NK-92 treated with Interleukin-12 subunit alpha and Interleukin-12 subunit beta, amount 100 ng/mL, for 24 hours (cell line): ENCODE results near the gene CEL.
"Not testable (repeated sequence)": the region's sequence is repeated elsewhere in the genome, so short reads cannot be mapped to it uniquely, and the experiment has no call there.

ENCODE experiments used
- DNase-seq: peaks from one replicate; lab custom pipeline; 2025; lab: John Stamatoyannopoulos, UW

The CEL gene

DNA sequence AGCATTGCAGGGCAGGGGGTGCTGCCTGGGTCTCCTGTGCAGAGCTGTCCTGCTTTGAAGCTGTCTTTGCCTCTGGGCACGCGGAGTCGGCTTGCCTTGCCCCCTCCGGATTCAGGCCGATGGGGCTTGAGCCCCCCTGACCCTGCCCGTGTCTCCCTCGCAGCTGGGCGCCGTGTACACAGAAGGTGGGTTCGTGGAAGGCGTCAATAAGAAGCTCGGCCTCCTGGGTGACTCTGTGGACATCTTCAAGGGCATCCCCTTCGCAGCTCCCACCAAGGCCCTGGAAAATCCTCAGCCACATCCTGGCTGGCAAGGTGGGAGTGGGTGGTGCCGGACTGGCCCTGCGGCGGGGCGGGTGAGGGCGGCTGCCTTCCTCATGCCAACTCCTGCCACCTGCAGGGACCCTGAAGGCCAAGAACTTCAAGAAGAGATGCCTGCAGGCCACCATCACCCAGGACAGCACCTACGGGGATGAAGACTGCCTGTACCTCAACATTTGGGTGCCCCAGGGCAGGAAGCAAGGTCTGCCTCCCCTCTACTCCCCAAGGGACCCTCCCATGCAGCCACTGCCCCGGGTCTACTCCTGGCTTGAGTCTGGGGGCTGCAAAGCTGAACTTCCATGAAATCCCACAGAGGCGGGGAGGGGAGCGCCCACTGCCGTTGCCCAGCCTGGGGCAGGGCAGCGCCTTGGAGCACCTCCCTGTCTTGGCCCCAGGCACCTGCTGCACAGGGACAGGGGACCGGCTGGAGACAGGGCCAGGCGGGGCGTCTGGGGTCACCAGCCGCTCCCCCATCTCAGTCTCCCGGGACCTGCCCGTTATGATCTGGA is 2.7 kb downstream of the CEL start:
- DNase-seq: no peak

DNA sequence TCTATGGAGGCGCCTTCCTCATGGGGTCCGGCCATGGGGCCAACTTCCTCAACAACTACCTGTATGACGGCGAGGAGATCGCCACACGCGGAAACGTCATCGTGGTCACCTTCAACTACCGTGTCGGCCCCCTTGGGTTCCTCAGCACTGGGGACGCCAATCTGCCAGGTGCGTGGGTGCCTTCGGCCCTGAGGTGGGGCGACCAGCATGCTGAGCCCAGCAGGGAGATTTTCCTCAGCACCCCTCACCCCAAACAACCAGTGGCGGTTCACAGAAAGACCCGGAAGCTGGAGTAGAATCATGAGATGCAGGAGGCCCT is 3.2 kb downstream of the CEL start:
- DNase-seq: no peak

DNA sequence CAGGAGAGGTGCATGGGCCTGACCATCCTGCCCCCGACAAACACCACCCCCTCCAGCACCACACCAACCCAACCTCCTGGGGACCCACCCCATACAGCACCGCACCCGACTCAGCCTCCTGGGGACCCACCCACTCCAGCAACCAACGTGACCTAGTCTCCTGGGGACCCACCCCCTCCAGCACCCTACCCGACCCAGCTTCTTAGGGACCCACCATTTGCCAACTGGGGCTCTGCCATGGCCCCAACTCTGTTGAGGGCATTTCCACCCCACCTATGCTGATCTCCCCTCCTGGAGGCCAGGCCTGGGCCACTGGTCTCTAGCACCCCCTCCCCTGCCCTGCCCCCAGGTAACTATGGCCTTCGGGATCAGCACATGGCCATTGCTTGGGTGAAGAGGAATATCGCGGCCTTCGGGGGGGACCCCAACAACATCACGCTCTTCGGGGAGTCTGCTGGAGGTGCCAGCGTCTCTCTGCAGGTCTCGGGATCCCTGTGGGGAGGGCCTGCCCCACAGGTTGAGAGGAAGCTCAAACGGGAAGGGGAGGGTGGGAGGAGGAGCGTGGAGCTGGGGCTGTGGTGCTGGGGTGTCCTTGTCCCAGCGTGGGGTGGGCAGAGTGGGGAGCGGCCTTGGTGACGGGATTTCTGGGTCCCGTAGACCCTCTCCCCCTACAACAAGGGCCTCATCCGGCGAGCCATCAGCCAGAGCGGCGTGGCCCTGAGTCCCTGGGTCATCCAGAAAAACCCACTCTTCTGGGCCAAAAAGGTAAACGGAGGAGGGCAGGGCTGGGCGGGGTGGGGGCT is 4.6 kb downstream of the CEL start:
- no peak for DNase-seq

DNA sequence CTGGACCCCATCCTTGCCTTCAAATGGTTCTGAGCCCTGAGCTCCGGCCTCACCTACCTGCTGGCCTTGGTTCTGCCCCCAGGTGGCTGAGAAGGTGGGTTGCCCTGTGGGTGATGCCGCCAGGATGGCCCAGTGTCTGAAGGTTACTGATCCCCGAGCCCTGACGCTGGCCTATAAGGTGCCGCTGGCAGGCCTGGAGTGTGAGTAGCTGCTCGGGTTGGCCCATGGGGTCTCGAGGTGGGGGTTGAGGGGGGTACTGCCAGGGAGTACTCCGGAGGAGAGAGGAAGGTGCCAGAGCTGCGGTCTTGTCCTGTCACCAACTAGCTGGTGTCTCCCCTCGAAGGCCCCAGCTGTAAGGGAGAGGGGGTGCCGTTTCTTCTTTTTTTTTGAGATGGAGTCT is 5.2 kb downstream of the CEL start:
- DNase-seq: no peak

DNA sequence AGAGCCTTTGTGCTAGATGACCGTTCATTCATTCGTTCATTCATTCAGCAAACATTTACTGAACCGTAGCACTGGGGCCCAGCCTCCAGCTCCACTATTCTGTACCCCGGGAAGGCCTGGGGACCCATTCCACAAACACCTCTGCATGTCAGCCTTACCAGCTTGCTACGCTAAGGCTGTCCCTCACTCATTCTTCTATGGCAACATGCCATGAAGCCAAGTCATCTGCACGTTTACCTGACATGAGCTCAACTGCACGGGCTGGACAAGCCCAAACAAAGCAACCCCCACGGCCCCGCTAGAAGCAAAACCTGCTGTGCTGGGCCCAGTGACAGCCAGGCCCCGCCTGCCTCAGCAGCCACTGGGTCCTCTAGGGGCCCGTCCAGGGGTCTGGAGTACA is 6.0 kb downstream of the CEL start:
- no peak for DNase-seq

DNA sequence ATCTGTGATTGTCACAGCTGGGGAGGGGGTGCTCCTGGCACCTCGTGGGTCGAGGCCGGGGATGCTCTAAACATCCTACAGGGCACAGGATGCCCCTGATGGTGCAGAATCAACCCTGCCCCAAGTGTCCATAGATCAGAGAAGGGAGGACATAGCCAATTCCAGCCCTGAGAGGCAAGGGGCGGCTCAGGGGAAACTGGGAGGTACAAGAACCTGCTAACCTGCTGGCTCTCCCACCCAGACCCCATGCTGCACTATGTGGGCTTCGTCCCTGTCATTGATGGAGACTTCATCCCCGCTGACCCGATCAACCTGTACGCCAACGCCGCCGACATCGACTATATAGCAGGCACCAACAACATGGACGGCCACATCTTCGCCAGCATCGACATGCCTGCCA is 6.7 kb downstream of the CEL start:
- DNase-seq: not testable (repeated sequence)

DNA sequence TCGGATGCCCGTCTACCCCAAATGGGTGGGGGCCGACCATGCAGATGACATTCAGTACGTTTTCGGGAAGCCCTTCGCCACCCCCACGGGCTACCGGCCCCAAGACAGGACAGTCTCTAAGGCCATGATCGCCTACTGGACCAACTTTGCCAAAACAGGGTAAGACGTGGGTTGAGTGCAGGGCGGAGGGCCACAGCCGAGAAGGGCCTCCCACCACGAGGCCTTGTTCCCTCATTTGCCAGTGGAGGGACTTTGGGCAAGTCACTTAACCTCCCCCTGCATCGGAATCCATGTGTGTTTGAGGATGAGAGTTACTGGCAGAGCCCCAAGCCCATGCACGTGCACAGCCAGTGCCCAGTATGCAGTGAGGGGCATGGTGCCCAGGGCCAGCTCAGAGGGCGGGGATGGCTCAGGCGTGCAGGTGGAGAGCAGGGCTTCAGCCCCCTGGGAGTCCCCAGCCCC is 8.8 kb downstream of the CEL start:
- not testable (repeated sequence) for DNase-seq

DNA sequence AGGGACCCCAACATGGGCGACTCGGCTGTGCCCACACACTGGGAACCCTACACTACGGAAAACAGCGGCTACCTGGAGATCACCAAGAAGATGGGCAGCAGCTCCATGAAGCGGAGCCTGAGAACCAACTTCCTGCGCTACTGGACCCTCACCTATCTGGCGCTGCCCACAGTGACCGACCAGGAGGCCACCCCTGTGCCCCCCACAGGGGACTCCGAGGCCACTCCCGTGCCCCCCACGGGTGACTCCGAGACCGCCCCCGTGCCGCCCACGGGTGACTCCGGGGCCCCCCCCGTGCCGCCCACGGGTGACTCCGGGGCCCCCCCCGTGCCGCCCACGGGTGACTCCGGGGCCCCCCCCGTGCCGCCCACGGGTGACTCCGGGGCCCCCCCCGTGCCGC is 9.2 kb downstream of the CEL start:
- not testable (repeated sequence) for DNase-seq

DNA sequence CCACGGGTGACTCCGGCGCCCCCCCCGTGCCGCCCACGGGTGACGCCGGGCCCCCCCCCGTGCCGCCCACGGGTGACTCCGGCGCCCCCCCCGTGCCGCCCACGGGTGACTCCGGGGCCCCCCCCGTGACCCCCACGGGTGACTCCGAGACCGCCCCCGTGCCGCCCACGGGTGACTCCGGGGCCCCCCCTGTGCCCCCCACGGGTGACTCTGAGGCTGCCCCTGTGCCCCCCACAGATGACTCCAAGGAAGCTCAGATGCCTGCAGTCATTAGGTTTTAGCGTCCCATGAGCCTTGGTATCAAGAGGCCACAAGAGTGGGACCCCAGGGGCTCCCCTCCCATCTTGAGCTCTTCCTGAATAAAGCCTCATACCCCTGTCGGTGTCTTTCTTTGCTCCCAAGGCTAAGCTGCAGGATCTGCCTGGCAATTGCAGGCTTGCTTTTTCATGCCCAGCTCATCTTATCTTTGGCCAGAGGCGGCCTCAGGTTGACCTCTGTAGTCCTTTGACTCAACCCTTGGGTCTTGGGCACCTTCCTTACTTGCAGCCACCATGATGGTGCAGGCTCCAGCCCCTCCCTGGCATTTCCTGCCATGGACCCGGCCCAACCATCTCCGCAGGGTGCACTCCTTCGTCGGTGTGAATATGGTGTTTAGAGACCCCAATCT is 9.8 kb downstream of the CEL start:
- no peak for DNase-seq

DNA sequence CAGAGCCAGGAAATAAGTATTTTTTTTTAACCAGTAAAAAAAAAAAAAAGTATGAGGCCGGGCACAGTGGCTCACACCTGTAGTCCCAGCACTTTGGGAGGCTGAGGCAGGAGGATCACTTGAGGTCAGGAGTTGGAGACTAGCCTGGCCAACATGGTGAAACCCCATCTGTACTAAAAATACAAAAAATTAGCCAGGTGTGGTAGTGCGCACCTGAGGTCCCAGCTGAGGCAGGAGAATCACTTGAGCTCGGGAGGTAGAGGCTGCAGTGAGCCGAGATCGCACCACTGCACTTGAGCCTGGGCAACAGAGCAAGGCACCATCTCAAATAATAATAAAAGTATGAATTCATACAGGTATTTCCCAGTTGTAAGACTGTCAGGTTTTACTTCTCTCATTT is 10.4 kb downstream of the CEL start:
- DNase-seq: not testable (repeated sequence)

DNA sequence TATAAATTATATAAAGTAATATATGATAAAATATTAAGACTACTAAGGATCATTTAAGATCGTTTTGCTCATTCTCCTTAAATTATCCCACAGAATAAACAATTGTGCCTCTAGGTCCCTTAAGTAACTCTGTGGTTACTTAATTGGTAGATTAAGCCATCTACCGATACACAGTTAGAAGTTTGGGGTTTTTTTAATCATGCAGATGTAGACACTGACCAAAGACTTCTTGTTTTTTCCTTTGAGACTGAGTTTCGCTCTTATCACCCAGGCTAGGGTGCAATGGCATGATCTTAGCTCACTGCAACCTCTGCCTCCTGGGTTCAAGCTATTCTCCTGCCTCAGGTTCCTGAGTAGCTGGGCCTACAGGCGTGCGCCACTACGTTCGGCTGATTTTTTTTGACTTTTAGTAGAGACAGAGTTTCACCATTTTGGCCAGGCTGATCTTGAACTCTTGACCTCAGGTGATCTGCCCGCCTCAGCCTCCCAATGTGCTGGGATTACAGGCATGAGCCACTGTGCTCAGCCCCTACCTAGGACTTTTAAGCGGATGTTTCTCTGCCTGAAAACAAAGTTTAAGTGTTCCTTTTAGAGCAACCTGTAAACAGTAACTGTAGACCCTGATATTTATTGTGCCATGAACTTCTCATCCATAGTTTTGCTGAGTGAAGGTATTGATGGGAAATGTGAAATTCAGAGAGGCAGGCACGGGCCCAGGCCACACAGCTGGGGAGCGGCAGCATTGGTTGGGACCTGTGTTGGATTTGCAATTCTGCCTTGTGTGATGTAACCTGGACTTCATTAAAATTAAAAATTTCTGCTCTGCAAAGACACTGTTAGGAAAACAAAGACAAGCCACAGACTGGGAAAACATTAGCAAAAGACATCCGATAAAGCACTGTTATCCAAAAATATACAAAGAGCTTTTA is 11.6 kb downstream of the CEL start:
- no peak for DNase-seq

DNA sequence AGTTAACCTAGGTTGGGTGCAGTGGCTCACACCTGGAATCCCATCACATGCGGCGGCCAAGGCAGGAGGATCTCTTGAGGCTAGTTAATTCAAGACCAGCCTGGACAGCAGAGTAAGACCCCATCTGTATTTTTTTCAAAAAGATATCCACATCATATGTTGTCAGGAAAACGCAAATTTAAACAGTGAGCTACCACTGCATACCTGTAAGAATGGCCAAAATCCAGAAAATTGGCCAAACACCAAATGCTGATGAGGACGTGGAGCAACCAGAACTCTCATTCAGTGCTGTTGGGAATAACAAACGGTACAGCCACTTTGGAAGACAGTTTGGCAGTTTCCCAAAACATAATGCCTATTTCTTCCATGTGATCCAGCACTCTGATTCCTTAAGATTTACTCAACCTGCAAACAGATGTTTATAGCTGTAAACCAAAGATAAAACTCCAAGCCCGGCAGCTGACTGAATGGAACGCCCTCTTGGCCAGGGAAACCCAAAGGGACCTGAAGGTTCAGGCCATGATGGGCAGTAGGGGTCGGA is 12.4 kb downstream of the CEL start:
- no peak for DNase-seq

DNA sequence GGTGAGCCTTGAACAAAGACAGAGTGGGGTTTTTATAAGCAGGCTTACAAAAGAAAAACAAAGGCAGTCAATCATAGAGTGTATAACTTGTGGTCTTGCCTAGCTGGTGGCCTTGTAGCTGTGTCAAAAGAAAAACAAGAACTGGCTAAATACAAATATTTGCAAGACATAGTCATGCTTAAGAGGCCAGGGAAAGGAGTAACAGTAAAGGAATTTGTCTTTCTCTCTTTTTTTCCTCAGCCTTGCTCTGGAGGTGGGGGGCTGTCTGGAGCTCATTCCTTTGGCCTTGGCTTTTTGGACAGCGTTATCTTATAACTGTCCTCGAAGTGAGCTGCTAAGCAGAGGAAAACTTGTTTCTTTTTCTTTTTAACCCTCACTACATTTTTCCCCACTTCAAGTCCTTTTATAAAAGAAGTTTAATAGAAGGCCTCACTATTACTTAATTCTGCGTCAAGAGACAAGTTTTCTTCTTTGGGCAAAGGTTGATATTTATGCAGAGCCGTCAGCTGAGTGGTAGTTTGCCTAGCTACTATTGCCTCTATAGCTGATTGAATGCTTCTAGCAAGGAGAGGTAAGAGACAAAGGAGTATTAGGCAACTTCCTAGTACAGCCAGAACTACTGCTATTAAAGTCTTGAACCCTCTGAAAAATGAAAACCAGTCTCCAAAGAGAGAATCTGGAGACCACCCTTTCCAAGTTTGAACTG is 14.3 kb downstream of the CEL start:
- DNase-seq: no peak

DNA sequence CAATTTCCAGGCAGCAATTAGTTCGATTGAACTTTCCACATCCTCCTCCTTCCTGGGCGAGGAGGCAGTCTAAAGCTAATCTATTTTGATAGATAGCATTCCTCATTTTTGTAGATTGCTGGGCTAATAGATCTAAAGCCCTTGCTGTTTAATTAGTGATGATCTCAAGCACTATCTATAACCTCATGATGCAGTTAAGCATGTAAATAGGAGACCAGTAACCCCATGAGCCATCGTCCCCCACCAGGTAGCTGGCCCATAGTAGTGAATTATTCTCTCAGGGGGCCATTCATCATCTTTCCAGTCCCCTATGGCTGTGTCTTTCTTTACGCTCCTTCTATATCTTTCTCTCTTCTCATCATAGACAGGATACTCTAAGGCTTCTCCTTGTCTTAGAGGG is 14.9 kb downstream of the CEL start:
- no peak for DNase-seq

DNA sequence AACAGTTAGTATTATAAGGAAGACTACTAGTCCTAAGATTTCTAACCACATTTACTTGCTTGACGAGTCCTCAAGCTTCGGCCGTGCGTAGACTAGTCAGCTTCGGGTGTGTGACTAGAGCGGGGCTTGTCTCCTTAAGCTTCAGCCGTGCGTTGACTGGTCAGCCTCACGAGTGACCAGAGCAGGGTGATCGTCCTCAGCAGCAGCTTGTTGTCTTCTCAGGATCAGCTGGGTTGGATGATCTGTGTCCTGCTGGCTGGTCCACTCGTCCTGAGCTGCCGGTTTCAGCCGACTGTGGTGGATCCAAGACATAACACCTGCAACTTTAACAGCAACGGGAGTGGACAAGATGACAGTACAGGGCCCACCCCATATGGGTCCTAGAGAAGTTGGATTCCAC is 16.7 kb downstream of the CEL start:
- DNase-seq: no peak

DNA sequence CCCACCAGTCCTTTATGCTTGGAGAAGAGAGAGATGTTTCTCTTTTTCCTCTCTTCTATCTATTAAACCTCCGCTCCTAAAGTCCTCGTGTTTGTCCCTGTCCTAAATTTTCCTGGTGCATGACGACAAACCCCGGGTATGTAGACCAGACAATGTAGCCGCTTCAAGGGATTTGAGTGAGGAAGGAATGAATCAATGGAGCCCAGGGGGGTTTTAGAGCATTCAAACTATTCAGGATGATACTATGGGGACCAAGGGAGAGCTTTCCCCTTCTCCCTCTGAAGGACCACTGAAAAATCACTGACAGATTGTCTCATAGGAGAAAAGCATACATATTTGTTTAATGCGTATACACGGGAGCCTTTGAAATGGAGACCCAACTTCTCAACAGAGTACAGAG is 18.4 kb downstream of the CEL start:
- no peak for DNase-seq

DNA sequence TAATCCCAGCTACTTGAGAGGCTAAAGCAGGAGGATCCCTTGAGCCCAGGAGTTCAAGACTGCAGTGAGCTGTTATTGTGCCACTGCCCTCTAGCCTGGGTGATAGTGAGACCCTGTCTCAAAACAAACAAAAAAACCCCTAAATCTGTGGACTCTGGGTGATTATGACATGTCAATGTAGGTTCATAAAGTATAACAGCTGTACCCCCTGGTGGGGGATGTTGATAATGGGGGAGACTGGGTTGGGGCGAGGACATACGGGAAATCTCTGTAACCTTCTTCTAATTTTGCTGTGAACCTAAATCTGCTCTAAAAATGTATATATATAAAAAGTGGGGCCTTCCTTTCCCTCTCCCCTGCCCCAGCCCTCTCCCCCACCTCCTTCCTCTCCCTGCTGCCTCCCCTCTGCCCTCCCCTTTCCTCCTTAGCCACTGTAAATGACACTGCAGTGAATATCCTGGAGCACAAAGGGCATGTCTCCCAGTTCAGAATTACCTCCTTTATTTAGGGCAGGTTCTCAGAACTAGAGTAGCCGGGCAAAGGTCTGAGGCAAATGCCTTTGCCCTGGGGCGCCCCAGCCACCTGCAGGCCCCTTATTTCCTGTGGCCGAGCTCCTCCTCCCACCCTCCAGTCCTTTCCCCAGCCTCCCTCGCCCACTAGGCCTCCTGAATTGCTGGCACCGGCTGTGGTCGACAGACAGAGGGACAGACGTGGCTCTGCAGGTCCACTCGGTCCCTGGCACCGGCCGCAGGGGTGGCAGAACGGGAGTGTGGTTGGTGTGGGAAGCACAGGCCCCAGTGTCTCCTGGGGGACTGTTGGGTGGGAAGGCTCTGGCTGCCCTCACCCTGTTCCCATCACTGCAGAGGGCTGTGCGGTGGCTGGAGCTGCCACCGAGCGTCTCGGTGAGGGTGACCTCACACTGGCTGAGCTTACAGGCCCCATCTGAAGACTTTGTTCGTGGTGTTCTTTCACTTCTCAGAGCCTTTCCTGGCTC is 19.3 kb downstream of the CEL start:
- not testable (repeated sequence) for DNase-seq

DNA sequence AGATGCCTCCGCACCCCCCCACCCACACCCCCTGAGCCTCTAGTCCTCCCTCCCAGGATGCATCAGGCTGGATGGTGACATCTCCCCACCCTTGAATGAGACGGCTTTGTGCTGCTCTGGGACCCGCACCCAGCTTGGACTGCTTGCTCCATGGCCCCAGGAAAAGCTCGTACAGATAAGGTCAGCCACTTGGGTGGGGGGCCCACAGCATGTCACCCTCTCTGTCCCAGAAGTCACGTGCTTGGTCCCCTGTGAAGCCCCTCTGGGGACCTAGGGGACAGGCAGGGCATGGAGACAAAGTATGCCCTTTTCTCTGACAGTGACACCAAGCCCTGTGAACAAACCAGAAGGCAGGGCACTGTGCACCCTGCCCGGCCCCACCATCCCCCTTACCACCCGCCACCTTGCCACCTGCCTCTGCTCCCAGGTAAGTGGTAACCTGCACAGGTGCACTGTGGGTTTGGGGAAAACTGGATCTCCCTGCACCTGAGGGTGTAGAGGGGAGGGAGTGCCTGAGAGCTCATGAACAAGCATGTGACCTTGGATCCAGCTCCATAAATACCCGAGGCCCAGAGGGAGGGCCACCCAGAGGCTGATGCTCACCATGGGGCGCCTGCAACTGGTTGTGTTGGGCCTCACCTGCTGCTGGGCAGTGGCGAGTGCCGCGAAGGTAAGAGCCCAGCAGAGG is 20.3 kb downstream of the CEL start:
- not testable (repeated sequence) for DNase-seq

DNA sequence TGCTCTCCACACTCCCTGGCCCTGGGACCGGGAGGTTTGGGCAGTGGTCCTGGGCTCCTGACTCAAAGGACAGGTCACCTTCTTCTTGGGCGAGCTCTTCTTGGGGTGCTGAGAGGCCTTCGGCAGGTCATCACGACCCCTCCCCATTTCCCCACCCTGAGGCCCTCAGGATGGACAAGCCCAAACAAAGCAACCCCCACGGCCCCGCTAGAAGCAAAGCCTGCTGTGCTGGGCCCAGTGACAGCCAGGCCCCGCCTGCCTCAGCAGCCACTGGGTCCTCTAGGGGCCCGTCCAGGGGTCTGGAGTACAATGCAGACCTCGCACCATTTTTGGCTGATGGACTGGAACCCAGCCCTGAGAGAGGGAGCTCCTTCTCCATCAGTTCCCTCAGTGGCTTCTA is 21.9 kb downstream of the CEL start:
- not testable (repeated sequence) for DNase-seq
